GM18520 (cell line): Measurements from ENCODE around the gene PUM1.
"Not testable (repeated sequence)": the region's sequence is repeated elsewhere in the genome, so short reads cannot be mapped to it uniquely, and the experiment has no call there.

Experiments
- ATAC-seq: cut with Tn5 transposase; IDR thresholded peaks from one replicate; pipeline ENCODE4 v1.9.1; 2021; ENCODE audit not compliant: unreplicated experiment

PUM1 gene

GRCh38 chr1:30966690-30967369, 98.7 kb downstream of the PUM1 start:
- no peak for ATAC-seq

- no peak for ATAC-seq
These were observed 99.5 kb downstream of the PUM1 start for GRCh38 chr1:30965924-30966599.

DNA sequence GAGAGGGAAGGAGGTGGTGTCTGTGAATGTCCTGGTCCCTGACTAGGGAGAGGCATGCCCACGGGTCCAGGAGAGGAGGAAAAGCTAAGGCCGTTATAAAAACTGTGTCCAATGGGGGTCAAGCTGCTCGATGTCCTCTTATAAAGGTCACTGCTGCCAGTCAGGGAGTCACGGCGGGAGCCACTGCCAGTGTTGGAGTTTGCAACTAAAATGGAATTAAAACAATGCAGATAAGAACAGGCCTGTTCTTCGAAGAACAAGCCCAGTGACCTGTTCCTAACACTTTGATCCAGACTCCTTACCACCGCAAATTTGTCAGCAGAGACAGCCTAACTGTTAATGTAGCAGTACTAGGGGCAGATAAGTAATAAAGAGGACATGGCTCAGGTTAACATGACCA, 100.8 kb downstream of the PUM1 start:
- no peak for ATAC-seq

DNA sequence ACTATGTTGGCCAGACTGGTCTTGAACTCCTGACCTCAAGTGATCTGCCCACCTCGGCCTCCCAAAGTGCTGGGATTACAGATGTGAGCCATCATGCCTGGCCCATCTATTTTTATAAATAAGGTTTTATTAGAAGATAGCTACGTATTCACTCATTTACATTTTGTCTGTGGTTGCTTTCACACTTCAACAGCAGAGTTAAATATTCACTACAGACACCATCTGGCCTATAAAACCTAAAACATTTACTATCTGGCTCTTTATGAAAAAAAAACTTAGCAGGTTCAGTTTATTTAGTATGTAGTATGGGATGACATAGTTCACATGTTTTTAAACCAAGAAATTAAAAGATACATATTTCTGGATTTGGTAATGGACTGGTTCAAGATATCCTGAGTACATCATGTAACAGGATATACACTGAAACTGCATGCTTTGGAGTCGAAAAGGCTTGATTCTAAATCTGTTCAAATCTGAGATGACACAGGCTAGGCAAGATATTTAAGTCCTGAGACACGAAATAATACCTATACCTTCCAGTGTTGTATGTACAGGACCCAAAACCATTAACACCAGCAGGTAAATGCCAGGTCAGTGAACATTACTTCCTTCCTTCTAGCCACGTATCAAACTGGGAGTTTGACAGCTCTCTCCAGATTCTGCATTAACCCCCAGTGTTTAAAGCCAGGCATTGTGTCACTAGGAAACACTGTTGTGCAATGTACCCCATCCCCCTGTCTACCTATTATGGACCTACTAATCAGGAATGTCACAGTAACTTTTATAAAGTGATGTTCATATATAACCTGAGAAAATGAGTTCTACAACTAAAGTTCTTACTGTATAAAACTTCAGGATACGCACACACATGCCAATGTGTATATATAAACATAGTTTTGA, 102.7 kb downstream of the PUM1 start:
- ATAC-seq: no peak

DNA sequence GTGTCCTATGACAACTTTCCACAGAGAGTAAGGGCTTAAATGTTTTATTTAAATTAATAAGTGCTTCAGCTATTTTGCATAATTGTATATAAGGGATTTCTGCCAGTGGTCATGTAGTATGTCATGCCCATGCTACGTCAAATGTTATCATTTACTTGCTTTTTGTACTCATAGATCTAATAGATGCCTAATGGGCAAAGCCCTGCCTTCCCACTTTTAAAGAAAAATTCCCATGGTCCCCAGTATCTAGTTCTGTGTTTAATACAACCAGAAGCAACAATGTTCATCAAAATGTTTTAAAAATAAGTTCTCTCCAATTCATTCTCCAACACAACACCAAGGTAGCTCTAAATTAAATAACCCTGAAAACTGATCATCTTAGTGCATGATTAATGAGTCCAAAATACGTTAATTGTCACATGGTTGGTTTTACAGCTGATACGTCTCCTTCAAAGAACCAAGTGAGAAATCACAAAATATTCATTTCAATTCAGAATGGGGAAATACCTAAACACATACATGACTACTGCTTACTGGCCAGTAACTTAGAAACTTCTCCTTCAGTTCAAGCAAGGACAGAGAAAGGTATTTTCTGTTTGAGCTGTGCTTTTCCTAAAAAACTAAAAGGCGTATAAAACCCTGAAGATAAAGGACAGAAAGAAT, 107.8 kb downstream of the PUM1 start:
- ATAC-seq: no peak

- no peak for ATAC-seq
These were observed 110.0 kb downstream of the PUM1 start for GRCh38 chr1:30955448-30956015.

GRCh38 chr1:30953685-30954084, 111.8 kb downstream of the PUM1 start:
- ATAC-seq: no peak

DNA sequence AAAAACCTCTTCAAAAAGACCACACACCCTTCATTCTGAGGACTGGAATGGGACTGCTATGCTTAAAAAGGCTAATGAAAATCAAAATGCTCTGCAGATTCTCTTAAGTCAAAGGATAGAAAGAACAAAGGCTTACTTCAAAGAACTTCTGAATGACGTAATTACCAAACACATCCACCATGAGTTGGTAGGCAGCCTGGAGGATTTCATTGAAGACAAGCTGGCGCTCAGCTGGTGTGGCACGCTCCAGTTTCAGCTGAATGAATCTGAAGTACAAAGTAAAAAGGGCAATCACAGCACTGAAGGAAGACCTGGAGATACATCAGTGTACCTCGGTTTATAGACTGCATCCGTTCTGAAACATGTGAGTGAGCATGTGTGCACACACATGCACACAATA, 113.4 kb downstream of the PUM1 start:
- ATAC-seq: no peak

DNA sequence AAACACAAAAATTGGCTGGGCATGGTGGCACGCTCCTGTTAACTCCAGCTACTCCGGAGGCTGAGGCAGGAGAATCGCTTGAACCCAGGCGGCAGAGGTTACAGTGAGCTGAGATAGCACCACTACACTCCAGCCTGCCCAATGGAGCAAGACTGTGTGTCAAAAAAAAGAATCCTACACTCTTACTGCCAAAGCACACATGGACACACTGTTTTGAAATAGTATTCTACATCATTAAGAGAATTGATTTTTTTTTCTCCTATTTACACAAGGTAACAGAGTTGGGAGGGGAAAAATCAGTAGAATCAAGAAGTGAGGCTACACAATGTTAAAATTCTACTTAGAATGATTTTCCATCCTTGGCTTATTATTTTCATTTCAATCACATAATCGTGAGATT, 114.8 kb downstream of the PUM1 start:
- no peak for ATAC-seq

- ATAC-seq: no peak
These were observed 115.5 kb downstream of the PUM1 start for GRCh38 chr1:30950053-30950452.

- ATAC-seq: not testable (repeated sequence)
These were observed 116.1 kb downstream of the PUM1 start for GRCh38 chr1:30949487-30949838.

GRCh38 chr1:30948813-30949486, 116.6 kb downstream of the PUM1 start:
- ATAC-seq: not testable (repeated sequence)

GRCh38 chr1:30948278-30948677, 117.2 kb downstream of the PUM1 start:
- no peak for ATAC-seq

DNA sequence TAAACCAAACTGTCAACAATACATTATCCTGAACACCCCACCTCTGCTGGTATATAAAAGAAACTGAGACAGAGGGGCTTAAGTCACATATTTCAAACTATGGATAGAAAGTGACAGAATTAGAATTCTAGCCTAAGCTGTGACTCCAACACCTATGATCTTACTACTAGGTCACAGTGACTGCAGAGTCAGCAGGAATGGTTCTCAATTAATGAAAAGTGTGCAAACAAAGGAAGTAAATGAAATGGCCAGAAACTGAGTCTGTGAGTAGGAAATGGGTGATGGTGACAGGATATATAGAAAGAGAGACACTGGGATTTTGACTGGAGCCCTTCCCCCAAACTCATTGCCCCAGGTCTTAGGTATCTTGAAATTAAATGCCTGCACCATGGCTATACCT, 118.3 kb downstream of the PUM1 start:
- ATAC-seq: no peak

DNA sequence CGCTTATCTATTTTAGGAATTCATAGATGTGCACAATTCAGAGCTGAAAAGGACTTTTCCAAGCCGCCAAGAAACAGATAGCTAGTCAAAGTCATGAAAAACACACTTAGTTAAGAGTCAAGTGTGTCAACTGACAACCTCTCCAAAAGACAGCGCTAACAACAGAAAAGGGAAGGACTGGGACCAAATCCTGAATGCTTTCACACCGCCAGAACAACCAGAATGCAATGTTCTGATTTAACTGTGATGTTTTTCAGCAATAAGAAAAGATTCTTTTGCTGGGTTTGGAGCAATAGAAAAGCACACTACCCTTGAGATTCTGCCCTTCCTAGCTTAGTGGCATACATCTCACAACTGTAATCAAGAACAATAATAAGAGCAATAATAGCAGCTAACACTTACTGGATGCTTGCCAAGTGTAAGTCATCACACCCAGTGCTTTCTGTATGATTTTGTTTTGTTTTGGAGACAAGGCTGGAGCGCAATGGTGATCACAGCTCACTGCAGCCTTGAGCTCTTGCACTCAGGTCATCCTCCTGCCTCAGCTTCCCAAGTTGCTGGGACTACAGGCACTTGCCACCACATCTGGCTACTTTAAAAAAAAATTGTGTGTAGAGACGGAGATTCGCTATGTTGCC, 123.1 kb downstream of the PUM1 start:
- ATAC-seq: no peak

DNA sequence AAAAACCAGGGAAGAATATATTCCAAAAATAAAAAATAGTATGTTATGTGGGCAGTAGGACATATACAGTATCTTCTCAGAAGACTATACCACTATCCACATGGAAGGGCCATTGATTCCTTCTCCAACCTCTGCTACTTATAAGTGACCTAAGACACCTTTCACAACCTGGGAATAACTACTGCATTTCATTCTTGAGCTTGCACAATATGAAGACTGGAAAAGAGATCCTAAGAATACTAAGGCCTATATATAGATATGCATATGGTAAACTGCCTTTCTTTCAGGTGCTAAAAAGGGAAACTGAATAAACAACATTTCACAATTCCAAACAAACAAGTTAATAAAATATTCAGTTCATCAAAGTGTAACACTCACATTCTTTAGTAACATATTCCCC, 125.0 kb downstream of the PUM1 start:
- ATAC-seq: no peak

DNA sequence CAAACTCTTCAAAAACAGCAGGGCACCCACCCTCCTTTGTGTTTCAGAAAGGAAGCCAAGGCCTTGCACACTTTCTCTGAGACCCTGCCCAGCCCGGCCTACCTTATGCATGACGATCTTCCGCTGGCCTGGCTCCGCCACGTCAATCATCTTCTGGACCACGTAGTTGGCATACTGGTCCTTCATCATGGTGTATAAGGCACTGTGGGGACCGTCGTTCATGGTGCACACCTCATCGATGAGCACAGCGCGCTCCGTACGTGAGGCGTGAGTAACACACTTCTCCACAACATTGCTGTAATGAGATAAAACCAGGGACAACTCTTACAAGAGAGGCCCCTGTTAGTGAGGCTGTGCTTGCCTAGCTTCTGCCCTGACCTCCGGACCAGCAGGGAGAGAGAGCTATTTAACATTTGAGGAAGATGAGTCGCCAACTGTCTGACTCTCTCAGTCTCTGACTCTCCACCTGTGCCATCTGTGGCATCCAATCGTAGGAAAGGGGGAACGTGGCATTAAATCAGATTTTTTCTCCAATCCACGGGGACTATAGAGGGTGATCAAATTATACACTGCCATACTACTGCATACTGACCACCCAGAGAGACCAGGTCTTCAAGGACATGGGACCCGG, 128.9 kb downstream of the PUM1 start:
- no peak for ATAC-seq

GRCh38 chr1:30935758-30936157, 129.8 kb downstream of the PUM1 start:
- ATAC-seq: not testable (repeated sequence)

DNA sequence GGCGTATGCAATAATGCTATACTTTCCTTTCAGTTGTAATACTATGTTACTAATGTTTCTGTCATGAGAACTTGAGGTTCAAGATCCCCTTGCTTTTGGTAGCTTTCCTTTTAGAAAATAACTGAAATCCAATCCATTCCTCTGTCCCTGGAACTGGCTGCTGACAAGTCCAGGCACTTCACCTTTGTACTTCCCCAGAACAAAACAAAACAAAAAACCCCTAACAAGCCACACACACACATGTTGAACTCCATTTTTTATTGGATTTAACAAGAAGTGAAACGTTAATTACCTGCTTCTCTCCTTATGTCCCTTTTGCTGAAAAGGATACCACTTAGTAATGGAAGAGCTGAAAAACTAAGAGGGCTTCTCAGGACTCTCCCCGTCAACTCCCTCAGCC, 130.9 kb downstream of the PUM1 start:
- ATAC-seq: no peak

DNA sequence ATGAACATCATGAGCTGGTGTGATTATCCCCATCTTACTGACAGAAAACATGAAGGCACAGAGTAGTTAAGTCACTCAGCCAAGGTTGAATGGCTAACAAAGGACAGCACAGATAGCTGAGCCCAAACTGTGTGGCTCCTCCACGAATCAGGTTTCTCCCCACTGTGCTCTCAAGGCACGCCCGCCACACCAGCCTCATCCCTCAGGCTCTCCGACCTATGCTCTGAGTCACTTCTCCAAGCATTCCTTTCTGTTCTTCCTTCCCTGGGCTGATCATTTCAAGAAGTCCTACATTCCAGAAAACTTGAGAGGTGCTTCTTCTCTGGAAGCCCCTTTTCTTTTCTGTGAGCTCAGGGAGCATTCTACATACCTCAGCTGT, 131.7 kb downstream of the PUM1 start:
- ATAC-seq: no peak
